Stimulated activated CD4-positive, alpha-beta T cell treated with anti-CD3 and anti-CD28 coated beads, Interleukin-1b, Interleukin-23, amount 100 ng/mL, for 48 hours (primary cell): ENCODE measurements around the gene TAPT1.

Source experiments
- DNase-seq: peaks from one replicate; pipeline ENCODE4 v3.0.0-alpha.2; 2020

Gene TAPT1

GRCh38 chr4:16243285-16243684, 17.0 kb upstream of the TAPT1 start:
- DNase-seq: no peak

GRCh38 chr4:16240300-16240699, 14.0 kb upstream of the TAPT1 start:
- no peak for DNase-seq

GRCh38 chr4:16239086-16239485, 12.8 kb upstream of the TAPT1 start:
- no peak for DNase-seq

GRCh38 chr4:16238327-16238726, 12.1 kb upstream of the TAPT1 start:
- DNase-seq: no peak

- no peak for DNase-seq
Observed at GRCh38 chr4:16237715-16238114, 11.4 kb upstream of the TAPT1 start.

GRCh38 chr4:16236402-16237023, 10.2 kb upstream of the TAPT1 start:
- DNase-seq: no peak

- DNase-seq: no peak
Observed at GRCh38 chr4:16235209-16235608, 8.9 kb upstream of the TAPT1 start.

- DNase-seq: no peak
Observed at GRCh38 chr4:16233569-16234177, 7.4 kb upstream of the TAPT1 start.

- DNase-seq: no peak
Observed at GRCh38 chr4:16231570-16232245, 5.4 kb upstream of the TAPT1 start.

- no peak for DNase-seq
Observed at GRCh38 chr4:16230308-16230707, 4.0 kb upstream of the TAPT1 start.

GRCh38 chr4:16229604-16230003, 3.3 kb upstream of the TAPT1 start:
- DNase-seq: no peak

GRCh38 chr4:16227462-16227868, 1.2 kb upstream of the TAPT1 start:
- DNase-seq: no peak

GRCh38 chr4:16226816-16227461, 668 bp upstream of the TAPT1 start:
- peak; percentile 19 for DNase-seq

- no peak for DNase-seq
Observed at GRCh38 chr4:16225167-16225862, 956 bp downstream of the TAPT1 start.

- no peak for DNase-seq
Observed at GRCh38 chr4:16224264-16225166, 1.8 kb downstream of the TAPT1 start.

- no peak for DNase-seq
Observed at GRCh38 chr4:16222957-16223527, 3.2 kb downstream of the TAPT1 start.

GRCh38 chr4:16218950-16219349, 7.3 kb downstream of the TAPT1 start:
- DNase-seq: no peak

- DNase-seq: no peak
Observed at GRCh38 chr4:16217300-16218051, 8.8 kb downstream of the TAPT1 start.

- DNase-seq: no peak
Observed at GRCh38 chr4:16213121-16213520, 13.2 kb downstream of the TAPT1 start.

GRCh38 chr4:16212138-16212782, 14.0 kb downstream of the TAPT1 start:
- no peak for DNase-seq

GRCh38 chr4:16207409-16207808, 18.9 kb downstream of the TAPT1 start:
- no peak for DNase-seq
